ENCODE data around the gene MBD3L4.
"Not testable (repeated sequence)": the region's sequence is repeated elsewhere in the genome, so short reads cannot be mapped to it uniquely, and the experiment has no call there.

The MBD3L4 gene

GRCh38 chr19:7040079-7040478, at the start of gene MBD3L4:
MBD3L4 (minus strand) TSS chr19:7040179; CDS start chr19:7040144, 35 bp downstream.
- not testable (repeated sequence) for H3K4me3 ChIP-seq (ENCODE audit: low read depth, low read length)

GRCh38 chr19:7088999-7089398, 49.0 kb upstream of the MBD3L4 start:
- H3K4me3 ChIP-seq (ENCODE audit: low read depth, low read length), result no peak overlapping the region

- H3K4me3 ChIP-seq (ENCODE audit: low read depth, low read length), result no peak overlapping the region
Observed at GRCh38 chr19:7083076-7083956, 43.3 kb upstream of the MBD3L4 start.

- no peak overlapping the region for H3K4me3 ChIP-seq (ENCODE audit: low read depth, low read length)
Observed at GRCh38 chr19:7078008-7078407, 38.0 kb upstream of the MBD3L4 start.

- H3K4me3 ChIP-seq (ENCODE audit: low read depth, low read length), result no peak overlapping the region
Observed at GRCh38 chr19:7076151-7076550, 36.2 kb upstream of the MBD3L4 start.

- no peak overlapping the region for H3K4me3 ChIP-seq (ENCODE audit: low read depth, low read length)
Observed at GRCh38 chr19:7074705-7075282, 34.8 kb upstream of the MBD3L4 start.

- H3K4me3 ChIP-seq (ENCODE audit: low read depth, low read length), result no peak overlapping the region
Observed at GRCh38 chr19:7072541-7072940, 32.6 kb upstream of the MBD3L4 start.

- H3K4me3 ChIP-seq (ENCODE audit: low read depth, low read length), result peak overlapping the region; percentile 93
Observed at GRCh38 chr19:7069904-7070226, 29.9 kb upstream of the MBD3L4 start.

GRCh38 chr19:7069042-7069903, 29.3 kb upstream of the MBD3L4 start, which contains the start of gene ZNF557:
ZNF557 (plus strand) TSS chr19:7069703; CDS start chr19:7075075, 5,372 bp downstream.
- peak within 1 kb of the TSS; percentile 93 for H3K4me3 ChIP-seq (ENCODE audit: low read depth, low read length)

- H3K4me3 ChIP-seq (ENCODE audit: low read depth, low read length), result peak overlapping the region; percentile 13
Observed at GRCh38 chr19:7068599-7068998, 28.6 kb upstream of the MBD3L4 start.

- no peak overlapping the region for H3K4me3 ChIP-seq (ENCODE audit: low read depth, low read length)
Observed at GRCh38 chr19:7067716-7068115, 27.7 kb upstream of the MBD3L4 start.

- H3K4me3 ChIP-seq (ENCODE audit: low read depth, low read length), result not testable (repeated sequence)
Observed at GRCh38 chr19:7067122-7067521, 27.1 kb upstream of the MBD3L4 start.

GRCh38 chr19:7063764-7064418, 23.9 kb upstream of the MBD3L4 start:
- H3K4me3 ChIP-seq (ENCODE audit: low read depth, low read length), result no peak overlapping the region

- H3K4me3 ChIP-seq (ENCODE audit: low read depth, low read length), result no peak overlapping the region
Observed at GRCh38 chr19:7063339-7063738, 23.4 kb upstream of the MBD3L4 start.

GRCh38 chr19:7059977-7060376, 20.0 kb upstream of the MBD3L4 start:
- H3K4me3 ChIP-seq (ENCODE audit: low read depth, low read length), result not testable (repeated sequence)

- H3K4me3 ChIP-seq (ENCODE audit: low read depth, low read length), result not testable (repeated sequence)
Observed at GRCh38 chr19:7058576-7058975, 18.6 kb upstream of the MBD3L4 start, which contains the start of gene MBD3L3. MBD3L3 (minus strand) TSS chr19:7058676; CDS start chr19:7058605, 71 bp downstream.

GRCh38 chr19:7056371-7056770, 16.4 kb upstream of the MBD3L4 start:
- not testable (repeated sequence) for H3K4me3 ChIP-seq (ENCODE audit: low read depth, low read length)

GRCh38 chr19:7055679-7056078, 15.7 kb upstream of the MBD3L4 start:
- H3K4me3 ChIP-seq (ENCODE audit: low read depth, low read length), result not testable (repeated sequence)

GRCh38 chr19:7054635-7055368, 14.8 kb upstream of the MBD3L4 start:
- not testable (repeated sequence) for H3K4me3 ChIP-seq (ENCODE audit: low read depth, low read length)

- H3K4me3 ChIP-seq (ENCODE audit: low read depth, low read length), result not testable (repeated sequence)
Observed at GRCh38 chr19:7052896-7053295, 12.9 kb upstream of the MBD3L4 start.
